GM12872 (cell line): Measurements from ENCODE around the gene TNKS1BP1.

Experiments used
- TF ChIP-seq, protein P1 (sequence below): IDR thresholded peaks from 3 replicates; pipeline ENCODE4 v1.5.1; 2011; ENCODE audit warnings: low read depth, mild to moderate bottlenecking, low read length, moderate library complexity; ENCODE audit not compliant: insufficient read depth

TNKS1BP1 gene

DNA sequence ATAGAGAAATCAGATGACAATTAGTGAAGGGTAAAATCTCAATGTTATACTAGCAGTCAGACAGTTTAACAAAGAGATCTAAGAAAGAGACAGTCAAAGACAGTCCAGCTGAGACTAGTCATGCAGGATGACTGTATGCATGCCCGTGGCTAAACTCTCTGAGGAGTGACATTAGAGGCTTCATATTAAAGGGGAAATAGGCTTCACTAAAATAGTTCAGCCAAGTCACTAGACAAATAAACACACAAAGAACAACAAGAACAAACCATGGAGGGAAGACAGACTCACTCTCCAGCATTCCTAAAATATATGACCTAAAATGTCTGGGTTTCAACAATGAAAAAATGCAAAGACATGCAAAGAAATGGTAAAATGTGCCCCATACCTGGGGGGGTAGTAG, 69.1 kb downstream of the TNKS1BP1 start:
- TF ChIP-seq, protein P1, sequence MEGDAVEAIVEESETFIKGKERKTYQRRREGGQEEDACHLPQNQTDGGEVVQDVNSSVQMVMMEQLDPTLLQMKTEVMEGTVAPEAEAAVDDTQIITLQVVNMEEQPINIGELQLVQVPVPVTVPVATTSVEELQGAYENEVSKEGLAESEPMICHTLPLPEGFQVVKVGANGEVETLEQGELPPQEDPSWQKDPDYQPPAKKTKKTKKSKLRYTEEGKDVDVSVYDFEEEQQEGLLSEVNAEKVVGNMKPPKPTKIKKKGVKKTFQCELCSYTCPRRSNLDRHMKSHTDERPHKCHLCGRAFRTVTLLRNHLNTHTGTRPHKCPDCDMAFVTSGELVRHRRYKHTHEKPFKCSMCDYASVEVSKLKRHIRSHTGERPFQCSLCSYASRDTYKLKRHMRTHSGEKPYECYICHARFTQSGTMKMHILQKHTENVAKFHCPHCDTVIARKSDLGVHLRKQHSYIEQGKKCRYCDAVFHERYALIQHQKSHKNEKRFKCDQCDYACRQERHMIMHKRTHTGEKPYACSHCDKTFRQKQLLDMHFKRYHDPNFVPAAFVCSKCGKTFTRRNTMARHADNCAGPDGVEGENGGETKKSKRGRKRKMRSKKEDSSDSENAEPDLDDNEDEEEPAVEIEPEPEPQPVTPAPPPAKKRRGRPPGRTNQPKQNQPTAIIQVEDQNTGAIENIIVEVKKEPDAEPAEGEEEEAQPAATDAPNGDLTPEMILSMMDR = no peak

DNA sequence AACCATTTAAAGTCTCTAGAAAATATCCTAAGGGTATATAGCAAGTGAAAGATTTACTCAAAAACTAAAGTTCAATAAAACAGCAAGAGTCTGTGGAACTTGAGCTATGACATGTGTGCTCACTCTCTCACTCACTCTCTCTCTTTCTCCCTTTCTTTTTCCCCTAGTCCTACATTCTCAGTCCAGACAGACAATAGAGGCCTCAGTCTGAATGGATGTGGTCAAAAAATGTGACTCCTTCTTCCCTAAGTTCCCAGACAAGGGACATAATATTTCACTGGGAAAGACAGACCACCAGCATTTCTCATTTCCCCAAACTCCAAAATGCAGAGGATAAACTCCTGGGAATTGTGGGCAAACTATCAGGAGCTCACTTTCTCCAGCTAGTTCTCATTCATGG, 70.1 kb downstream of the TNKS1BP1 start:
- TF ChIP-seq, protein P1 = no peak

DNA sequence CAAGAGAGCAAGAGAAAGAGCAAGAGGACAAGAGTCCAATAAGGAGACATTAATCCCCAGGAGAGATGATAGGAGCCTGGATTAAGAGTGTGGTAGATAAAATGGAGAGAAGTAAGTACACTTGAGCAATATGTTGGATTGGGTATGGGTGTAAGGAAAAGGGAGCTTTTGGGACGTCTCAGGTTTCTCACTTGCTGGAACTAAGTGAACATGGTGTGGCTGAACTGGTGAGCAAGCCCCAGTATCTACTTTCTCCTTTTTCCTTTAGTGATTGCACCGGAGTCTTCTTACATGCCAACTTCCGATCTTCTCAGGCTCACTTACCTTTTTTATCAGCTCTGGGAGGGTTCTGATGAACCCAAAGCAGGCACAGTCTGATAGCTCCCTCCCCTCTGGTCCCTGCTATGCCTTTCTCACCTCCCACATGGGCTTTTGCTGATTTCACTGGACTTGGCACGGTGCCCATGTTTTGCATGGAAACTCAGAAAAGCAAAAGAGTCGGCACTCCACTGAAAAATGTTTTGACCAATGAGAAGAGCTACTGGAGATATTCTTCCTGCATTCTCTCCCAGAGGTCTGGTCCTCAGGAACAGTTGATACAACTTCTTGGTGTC, 73.2 kb downstream of the TNKS1BP1 start:
- TF ChIP-seq, protein P1 = no peak

DNA sequence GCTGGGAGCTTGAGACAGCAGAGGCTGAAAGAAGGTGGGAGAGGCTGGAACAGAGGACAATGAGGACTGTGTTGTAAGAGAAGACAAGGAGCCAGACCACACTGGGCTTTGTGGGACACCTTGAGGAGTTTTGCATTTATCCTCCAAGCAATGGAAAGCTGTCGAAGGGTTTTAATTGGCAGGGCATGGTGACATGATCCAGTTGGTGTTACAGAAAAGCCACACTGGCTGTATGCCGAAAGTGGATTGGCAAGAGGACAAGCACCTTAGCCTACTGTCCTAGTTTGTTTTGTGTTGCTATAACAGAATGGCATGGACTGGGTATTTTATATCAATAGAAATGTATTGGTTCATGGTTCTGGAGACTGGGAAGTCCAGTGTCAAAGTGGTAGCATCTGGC, 73.7 kb downstream of the TNKS1BP1 start:
- TF ChIP-seq, protein P1 = no peak
